Thyroid gland (tissue), 4 donors: ENCODE data around the gene LYRM4.

Experiments used
- POLR2A ChIP-seq, 2 donors: fragments of 450-650 bp; IDR thresholded peaks; one replicate each; pipeline ENCODE4 v1.6.1; 2017; ENCODE audit warnings: antibody characterized with exemption in 2 of 2, mild to moderate bottlenecking in 2 of 2, moderate library complexity in 1 of 2
- TF ChIP-seq, protein P1 (sequence below), 6 experiments: fragments of 200-600 bp in 3 of 6; fragments of 450-650 bp in 3 of 6; sonication (generic) in 3 of 6; IDR thresholded peaks; one replicate each; pipeline ENCODE4 v1.5.1; 2016 to 2019; ENCODE audit warnings: antibody characterized with exemption in 6 of 6, mild to moderate bottlenecking in 2 of 6, inconsistent platforms in 1 of 6, moderate library complexity in 1 of 6

DNA sequence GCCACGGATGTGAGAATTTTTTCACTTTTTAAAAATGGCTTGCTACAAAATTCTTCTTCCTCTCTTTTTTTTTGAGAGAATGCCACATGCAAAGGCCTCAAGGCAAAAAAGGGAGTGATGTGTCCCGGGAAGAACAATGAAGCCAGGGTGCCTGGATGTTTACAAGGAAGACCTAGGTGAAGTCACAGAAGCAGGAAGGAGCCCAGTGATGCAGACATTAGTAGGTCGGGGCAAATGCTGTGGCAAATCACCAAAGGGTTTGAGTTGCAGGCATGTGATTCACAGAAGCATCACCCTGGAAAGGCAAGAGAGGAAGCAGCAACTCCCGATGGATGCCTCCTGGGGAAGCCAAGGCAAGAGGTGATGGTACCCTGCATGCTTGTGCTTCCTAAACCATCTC, 47.3 kb upstream of the LYRM4 start:
- no peak for TF ChIP-seq POLR2A (IDR thresholded peaks at IDR 0.05)
- TF ChIP-seq, protein P1, sequence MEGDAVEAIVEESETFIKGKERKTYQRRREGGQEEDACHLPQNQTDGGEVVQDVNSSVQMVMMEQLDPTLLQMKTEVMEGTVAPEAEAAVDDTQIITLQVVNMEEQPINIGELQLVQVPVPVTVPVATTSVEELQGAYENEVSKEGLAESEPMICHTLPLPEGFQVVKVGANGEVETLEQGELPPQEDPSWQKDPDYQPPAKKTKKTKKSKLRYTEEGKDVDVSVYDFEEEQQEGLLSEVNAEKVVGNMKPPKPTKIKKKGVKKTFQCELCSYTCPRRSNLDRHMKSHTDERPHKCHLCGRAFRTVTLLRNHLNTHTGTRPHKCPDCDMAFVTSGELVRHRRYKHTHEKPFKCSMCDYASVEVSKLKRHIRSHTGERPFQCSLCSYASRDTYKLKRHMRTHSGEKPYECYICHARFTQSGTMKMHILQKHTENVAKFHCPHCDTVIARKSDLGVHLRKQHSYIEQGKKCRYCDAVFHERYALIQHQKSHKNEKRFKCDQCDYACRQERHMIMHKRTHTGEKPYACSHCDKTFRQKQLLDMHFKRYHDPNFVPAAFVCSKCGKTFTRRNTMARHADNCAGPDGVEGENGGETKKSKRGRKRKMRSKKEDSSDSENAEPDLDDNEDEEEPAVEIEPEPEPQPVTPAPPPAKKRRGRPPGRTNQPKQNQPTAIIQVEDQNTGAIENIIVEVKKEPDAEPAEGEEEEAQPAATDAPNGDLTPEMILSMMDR (IDR thresholded peaks at IDR 0.05): no peak
